NCI-H187 (cell line): Measurements from ENCODE around the gene NMRK1.

ENCODE experiments used
- DNase-seq, 2 experiments: peaks; one replicate each; lab custom pipeline; 2025; lab: John Stamatoyannopoulos, UW

The NMRK1 gene

DNA sequence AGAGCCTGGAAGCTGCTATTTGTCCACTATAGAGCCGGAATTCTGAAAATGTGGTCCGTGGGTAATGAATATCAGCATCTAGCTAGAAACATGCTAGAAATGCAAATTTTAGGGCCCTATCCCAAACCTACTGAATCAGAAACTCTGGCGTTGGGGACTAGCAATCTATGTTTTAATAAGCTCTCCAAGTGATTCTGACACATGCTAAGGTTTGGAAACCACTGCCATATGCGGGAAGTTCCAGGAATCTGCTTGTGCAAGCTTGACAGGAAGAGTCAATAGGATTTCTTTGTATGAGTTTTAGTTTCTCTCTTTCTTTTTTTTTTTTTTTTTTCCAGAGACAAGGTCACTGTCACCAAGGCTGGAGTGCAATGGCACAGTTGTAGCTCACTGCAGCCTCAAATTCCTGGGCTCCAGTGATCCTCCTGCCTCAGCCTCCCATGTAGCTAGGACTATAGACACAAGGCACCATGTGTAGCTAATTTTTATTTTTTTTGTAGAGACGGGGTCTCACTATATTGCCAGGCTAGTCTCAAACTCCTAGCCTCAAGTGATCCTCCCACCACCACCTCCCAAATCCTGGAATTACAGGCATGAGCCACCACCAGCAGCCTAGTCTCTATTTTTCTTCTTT lies 33.5 kb downstream of the NMRK1 start:
- DNase-seq, result no peak

DNA sequence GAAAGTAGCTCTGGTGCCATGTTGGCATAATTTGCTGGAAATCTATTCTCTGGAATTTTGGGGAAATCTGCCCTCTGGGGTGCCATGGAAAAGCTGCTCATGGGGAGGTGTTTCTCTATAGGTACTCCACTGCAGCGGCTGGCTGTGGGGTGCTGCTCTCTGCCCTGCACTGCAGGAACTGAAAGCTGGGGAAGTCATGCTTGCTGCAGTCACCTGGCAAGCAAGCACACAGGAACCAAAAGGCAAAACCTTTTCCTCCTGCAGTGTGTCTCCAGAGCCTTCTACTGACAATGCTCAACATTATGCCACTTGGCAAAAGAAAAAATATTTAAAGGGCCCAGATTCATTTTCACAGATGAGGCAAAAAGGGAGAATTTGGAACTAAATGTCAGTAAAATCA lies 34.1 kb downstream of the NMRK1 start:
- DNase-seq, result no peak

DNA sequence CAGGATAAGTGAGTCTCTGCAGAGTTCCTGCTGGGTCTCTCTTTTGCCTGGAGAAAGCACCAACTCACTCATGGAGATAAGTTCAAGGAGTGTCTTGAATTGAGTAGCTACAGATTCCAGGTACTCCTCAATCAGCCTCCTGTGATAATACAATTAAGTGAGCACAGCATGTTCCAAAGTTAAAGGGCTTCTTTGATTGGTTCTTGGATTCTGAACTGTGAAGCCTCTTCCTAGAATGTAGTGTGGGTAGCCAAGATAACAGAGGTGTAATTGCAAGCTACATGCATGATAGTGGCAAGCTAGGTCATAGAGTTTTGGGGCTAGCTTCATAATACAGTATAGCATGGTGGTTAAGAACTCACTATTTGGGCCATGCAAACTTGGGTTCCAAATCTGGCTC lies 36.7 kb downstream of the NMRK1 start:
- DNase-seq, result no peak

DNA sequence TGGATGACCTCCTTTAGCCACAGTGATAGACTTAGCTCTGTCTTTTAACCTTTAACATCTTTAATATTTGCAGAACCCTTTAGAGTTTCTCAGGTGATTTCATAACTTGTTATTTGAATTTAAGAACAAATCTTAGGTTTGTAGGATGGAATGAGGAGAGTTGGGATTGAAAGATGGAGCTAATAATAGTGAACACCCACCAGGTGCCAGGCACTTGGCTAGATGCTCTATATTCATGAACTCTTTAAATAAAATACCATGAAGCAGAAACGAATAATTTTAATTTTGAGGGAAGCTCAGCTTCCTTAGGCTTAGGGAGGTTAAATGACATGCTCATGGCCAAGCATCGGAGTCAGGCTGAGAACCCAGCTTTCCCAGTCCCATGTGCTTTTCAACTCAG lies 40.4 kb downstream of the NMRK1 start:
- no peak for DNase-seq

DNA sequence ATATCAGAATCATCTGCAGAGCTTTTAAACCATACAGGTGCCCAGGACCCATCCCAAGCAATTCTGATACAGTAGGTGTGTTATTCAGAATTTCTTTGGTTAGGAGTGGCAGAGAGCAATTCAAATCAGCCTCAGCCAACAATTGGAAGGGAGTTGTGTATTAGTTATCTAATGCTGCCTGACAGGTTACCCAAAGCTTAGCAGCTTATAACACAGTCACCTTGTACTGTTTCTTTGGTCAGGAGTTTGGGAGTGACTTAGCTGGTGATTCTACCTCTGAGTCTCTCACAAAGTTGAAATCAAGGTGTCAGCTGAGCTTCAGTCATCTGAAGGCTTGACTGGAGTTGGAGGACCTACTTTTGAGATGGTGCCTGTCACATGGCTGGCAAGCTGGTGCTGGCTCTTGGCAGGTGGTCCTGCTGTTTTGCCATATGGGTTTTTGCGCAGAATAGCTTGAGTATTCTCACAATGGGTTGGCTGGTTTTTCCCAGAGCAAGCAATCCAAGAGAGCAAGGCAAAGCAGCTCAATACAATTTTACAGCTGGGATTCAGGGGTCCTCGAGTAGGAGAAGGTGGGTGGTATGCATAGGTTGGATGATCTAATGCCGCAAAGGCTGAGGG lies 41.1 kb downstream of the NMRK1 start:
- no peak for DNase-seq

DNA sequence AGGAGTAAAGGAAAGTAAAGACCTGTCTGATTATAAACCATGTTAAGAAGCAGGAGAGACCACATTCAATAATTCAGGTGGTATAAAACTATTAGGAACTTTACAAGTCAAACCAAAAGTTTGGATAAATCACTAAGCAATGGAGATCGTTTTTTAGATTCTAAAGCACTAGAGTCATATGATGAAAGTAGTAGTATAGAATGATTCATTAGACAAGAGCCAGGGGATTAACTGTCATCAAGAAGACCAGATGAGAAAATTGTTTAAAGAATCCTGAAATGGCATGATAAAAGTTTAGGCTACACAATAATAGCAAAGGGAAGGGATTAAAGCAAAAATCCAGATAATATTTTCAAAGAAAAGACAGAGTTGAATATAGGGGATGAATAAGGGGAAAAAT lies 46.9 kb downstream of the NMRK1 start:
- DNase-seq, result no peak

DNA sequence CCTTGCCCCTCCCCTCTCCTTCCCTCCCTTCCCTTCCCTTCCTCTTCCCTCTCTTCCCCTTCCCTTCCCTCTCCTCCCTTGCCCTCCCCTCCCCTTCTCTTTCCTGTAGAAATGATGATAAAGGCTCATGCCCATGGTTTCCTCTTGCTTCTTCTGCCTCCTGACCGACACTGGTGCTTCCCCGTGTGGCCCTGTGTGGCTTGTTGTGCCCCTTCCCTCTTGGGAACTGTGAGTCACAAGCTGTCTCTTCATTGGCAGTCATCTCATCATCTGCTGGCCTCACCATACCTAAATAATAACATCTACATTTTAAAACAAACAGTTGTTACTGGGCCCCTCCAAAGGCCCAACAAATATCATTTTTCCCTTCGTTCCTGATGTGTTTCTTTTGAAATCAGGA lies 48.2 kb downstream of the NMRK1 start:
- DNase-seq, result no peak

DNA sequence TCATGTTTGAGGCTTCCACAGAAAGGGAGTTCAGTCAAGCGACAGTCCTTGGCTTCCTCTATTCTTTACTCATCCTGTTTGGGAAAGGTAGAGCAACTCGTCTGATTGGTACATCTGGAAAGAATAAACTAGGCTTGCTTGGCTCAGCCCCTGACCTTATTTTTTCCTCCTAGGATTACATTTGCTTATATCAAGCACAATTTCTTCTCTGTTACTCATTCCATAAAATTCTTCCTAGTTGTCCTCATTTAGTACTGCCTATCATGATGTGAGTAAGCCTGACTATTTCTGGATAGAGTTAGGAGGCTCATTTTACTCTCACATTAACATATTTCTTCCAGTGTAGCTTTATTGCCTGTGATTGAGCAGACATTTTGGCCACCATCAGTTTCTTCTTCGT lies 48.9 kb downstream of the NMRK1 start:
- DNase-seq, result no peak

DNA sequence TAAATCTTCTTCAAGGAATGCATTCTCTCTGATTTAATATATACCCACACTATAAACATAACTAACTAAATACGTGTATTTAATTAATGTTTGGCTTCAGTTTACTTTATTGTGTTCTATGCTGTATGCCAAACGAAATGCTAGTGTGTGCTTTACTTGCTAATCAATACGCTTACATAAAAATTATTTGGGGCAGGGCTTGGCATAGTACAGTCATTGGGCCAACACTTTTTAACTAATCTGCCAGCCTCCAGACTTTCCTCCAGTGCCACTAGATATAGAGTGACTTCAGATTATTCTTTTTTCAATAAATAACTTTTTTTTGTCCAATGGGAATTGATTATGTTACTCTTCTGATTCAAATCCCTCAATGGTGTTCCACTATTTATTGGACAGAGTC lies 51.2 kb downstream of the NMRK1 start:
- DNase-seq, result no peak

DNA sequence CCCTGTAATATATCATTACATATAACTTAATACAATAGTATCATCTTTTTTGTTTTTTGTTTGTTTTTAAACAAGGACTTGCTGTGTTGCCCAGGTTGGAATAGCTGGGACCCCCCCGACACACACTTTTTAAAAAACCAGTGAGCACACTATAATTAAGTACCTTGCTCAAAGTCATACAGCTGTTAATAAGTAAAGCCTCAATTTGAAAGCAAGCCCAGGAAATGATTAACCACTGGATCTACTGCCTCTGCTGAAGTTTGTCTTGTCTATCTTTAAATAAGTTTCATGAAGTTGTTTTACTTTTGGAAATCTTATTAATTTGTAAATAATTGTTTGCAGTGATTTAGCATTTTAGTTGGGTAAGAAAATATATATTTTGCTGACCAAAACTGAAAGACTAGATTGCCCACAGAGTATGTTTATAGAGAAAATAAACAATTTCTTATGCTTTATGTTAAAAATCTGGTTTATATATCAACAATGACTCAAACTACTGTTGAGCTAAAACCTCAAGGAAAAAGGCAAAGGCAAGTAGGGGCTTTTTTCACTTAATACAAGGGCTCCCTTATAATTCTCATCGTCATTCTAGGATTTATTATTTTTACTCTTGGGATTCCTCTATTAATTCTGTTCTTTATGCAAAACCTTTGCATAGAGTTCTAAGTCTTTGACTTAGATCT lies 54.0 kb downstream of the NMRK1 start:
- DNase-seq, result no peak

DNA sequence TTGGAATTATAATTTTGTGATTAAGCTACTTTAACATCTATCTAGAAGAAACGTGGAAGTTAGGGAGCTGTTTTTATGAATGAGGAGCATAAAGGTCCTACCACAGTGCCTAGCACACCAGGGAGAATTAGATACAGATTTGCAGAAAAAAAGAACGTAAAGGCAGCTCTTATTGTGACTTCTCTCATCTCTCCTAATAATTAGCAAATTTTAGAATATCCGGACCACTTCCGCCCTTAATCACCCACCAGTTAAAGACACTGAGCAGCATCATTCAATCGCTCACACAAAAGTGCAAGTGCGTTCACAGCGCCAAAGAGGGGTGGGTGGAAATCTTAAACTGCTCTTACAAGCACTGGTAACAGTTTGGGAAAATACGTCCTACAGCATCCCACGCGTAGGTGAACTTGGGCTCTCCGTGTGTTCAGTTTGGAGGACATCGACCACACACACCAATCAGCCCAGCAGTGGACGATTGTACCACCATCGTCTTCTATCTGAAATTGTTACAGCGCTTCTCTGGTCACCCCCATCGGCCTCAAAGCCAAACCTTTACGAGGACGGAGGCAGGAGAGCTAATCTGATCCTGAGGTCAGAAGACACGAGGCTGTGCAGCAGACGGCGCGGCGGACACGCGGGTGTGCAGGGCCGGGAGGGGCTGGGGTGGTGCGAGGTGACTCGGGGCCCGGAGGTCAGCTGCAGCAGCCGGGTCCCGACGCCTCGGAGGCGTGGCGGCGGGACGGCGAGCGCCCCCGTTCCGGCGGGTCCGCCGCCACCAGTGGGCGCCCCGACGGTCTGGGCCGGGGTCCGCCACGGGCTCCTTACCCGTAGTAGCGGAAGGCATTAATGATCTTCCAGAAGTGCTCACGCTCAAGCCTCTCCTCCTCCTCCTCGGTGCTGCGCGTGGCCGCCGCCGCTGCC lies 60.5 kb downstream of the NMRK1 start:
- peak in 1 of 2 experiments; percentile 14 for DNase-seq

DNA sequence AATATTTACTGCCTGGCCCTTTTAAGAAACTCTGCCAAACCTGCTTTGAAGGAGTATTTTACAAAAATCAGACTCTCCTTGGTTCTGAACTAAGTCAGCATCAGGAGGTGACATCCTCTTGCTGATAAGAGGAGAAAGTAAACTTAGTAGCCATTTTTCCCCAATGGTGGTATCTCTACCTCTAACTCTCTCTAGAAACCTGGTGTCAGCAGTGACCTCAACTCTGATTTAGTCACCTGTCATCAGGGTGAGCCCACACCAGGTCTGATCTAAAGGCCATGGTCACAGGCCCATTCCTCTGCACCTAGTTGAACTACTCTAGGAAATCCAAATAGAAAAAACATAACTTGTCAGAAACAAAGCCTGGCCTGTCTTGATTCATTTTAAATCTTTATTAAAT lies 64.1 kb downstream of the NMRK1 start:
- no peak for DNase-seq

DNA sequence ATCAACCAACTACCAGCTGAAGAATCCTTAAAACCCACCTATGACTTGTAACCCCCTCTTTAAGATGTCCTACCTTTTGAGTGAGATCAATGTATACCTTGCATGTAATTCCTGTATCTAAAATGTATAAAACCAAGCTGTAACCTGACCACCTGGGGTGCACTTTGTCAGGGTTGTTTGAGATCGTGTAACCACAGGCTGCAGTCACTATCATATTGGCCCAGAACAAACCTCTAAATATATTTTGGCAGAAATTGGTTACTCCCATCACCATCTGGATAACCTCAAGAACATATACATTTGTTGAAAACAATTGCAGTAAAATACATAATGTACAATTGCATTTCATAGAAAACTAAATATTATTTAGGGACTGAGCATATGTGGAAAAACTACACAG lies 68.3 kb downstream of the NMRK1 start:
- DNase-seq, result no peak

DNA sequence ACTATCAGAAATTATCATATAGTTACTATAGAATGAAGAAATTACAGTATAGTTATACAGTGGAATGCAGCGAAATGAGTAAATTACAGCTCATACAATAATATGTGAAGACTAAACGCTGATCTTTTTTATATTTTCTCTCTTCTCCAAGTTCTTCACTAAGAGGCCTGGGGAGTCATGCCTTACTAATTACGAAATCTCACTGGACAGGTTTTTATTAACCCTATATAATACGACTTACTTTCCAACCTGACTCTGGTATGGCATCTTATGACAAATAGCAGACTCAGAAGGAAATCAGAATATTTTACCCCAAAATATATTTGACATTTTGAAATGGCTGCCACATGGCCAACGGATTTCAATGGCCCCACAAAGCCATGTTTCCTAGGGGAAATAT lies 68.9 kb downstream of the NMRK1 start:
- DNase-seq, result no peak

DNA sequence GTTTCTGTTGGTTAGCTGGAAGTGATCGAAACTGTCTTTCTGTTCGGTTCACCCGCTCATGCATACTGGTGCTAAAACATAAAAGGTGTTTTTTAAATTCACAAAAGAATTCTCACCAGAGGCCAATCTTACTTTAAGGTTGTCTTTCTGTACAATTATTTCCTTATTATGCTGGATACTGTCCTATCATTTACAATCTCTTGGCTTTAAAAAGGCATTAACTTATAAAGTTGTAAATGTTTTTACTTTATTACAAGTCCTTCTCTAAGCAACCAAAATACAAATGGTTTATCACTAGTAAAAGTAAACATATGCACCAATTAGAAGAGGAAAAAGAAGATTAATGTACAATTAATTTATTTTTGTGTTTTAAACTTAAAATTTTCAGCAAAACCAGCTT lies 70.6 kb downstream of the NMRK1 start:
- DNase-seq, result no peak

DNA sequence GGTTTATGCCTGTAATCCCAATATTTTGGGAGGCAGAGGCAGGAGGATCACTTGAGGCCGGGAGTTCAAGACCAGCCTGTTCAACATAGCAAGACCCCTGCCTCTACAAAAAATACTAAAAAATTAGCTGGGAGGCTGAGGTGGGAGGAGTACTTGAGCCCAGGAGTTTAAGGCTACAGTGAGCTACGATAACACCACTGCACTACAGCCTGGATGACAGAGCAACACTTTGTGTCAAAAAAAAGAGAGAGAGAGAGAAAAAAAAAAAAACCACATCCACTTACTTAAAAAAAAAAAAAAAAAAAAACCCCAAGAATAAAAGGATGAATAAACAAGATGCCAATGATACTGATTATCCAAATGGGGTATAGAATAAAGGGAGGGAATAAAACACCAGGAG lies 74.2 kb downstream of the NMRK1 start:
- DNase-seq, result no peak
